ENCODE measurements around the gene CCBE1.

GRCh38 chr18:59455728-59456276 lies 241.4 kb downstream of the CCBE1 start:
- TF ChIP-seq POLR2A (IDR thresholded peaks at IDR 0.05; ENCODE audit: low read length) (no peak), GATA1 (IDR thresholded peaks at IDR 0.05; ENCODE audit: low read depth, low read length) (no peak)

Measured in erythroblast (primary cell).